ENCODE results near the gene CTCF.

Gene CTCF

GRCh38 chr16:67608364-67608763 is 46.0 kb downstream of the CTCF start:
- no peak for DNase-seq

GRCh38 chr16:67613808-67614207 is 51.5 kb downstream of the CTCF start:
- no peak for DNase-seq

DNA sequence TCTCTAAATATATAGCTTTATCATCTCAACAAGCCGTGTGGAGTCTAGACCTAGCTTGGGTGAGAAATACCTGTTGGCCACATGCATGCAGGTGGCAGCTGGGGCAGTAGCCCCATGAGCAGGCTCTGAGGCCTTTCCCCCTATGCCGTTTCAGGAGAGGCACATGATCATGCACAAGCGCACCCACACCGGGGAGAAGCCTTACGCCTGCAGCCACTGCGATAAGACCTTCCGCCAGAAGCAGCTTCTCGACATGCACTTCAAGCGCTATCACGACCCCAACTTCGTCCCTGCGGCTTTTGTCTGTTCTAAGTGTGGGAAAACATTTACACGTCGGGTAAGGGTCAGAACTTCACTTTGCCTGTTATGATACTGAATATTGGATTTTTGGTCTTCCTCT is 65.9 kb downstream of the CTCF start:
- no peak for DNase-seq

GRCh38 chr16:67632415-67633172 is 70.3 kb downstream of the CTCF start:
- no peak for DNase-seq

- no peak for DNase-seq
Observed at GRCh38 chr16:67636713-67637112, 74.4 kb downstream of the CTCF start.

DNA sequence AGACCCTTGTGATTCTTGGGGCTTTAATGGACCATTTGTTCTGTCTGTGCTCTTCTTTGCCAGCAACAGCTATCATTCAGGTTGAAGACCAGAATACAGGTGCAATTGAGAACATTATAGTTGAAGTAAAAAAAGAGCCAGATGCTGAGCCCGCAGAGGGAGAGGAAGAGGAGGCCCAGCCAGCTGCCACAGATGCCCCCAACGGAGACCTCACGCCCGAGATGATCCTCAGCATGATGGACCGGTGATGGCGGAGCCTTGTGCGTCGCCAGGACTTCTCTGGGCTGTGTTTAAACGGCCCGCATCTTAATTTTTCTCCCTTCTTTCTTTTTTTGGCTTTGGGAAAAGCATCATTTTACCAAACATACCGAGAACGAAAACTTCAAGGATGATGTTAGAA is 75.3 kb downstream of the CTCF start:
- DNase-seq: no peak

DNA sequence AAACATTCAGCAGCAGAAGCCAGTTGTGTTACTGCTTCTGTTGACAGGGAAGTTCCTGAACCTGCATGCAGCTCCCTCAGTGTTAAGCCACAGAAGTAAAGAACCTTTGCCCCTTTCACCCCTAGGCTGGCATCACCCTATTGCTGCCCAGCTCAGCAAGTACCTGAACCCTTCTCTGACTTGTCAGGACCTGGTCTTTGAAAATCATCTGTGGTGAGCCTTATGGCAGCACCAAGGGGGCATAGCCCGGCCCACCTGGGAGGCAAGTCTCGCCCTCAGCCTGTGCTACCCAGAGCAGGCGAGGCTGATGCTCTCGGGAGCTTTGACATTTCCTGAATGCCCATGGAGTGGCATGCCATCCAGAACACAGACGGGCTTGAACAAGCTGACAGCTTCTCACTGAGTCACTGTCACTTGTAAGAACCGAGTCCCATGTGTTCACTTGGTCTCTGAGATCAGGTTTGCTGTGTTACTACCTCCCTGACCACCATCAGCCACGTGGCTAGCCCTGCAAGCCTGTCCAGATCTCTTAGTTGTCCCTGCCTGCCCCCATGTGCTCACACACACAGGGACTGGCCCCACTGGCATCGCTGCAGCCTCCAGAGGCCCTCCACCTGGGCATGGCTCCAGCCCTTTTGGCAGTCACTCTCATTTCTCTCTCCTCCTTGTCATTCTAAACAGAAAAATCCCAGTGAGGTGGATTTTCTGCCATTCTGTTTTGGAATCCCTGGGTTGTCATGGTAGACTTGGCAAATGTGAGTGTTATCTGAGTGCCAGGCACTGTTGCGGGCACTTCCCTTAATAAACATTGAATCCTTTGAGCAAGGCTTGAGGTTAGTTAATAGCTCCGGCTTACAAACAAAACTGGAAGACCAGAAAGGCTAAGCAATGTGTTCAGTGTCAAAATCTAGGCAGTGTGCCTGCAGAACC is 79.7 kb downstream of the CTCF start:
- no peak for DNase-seq

GRCh38 chr16:67644038-67644437 is 81.7 kb downstream of the CTCF start:
- no peak for DNase-seq

GRCh38 chr16:67645397-67646121 is 83.2 kb downstream of the CTCF start:
- DNase-seq: no peak

GRCh38 chr16:67647111-67647651 is 84.9 kb downstream of the CTCF start:
- no peak for DNase-seq

GRCh38 chr16:67647681-67648080 is 85.4 kb downstream of the CTCF start:
- DNase-seq: no peak

GRCh38 chr16:67648088-67648763 is 85.9 kb downstream of the CTCF start:
- no peak for DNase-seq

DNA sequence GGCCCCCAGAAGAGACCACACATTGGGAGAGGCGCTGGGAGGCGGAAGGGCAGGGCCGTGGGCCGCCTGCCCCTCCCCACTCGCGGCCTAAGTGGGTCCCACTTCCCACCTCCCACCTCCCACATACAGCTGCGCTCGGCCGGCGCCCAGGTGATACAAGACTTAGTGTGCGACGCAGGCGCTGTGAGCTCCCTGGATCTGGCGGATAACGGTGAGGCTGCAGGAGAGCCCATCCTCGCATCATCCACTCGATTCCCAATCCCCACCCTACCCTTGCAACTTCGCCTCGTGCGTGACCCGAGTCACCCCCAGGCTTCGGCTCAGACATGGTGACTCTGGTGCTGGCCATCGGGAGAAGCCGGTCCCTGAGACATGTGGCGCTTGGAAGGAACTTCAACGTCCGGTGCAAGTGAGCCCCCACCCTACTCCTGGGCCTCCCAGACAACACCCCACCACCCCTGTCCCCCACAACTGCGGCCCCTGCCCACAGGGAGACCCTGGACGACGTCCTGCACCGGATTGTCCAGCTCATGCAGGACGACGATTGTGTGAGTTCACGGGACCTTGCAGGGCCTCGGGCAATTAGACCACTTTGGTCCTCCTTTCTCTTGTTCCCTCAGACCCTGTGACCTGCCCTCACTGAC is 86.6 kb downstream of the CTCF start:
- DNase-seq: no peak

- DNase-seq: no peak
Observed at GRCh38 chr16:67649494-67649931, 87.2 kb downstream of the CTCF start.

- no peak for DNase-seq
Observed at GRCh38 chr16:67650023-67650422, 87.7 kb downstream of the CTCF start.

DNA sequence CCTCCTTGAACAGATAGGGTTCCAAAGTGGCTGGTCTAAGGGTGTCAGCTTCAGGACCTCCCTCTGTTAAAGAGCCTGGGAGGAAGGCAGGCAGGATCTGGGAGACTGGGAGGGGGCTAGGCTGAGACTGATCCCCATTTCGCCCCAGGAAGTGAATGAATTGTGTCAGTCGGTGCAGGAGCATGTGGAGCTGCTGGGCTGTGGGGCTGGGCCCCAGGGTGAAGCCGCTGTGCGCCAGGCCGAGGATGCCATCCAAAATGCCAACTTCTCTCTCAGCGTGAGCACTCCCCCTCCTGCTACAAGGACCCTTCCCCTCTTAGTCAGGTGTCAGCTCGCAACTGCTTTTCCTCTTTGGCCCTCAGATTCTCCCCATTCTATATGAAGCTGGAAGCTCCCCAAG is 88.7 kb downstream of the CTCF start:
- DNase-seq: no peak

DNA sequence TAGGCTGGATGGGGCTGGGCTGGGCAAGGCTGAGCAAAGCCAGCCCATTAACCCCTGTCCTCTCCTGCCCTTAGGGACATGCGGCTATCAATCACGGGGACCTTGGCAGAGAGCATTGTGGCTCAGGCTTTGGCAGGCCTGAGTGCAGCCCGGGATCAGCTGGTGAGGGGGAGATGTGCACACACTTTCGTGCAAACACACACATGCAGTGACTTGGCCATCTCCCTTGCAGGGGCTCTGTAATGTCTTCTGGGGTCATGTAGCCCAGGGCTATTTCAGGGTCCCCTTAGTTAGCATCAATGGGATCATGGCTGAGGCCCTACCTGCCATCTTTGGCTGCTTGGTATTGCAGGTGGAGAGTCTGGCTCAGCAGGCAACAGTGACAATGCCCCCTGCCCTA is 89.5 kb downstream of the CTCF start:
- DNase-seq: no peak

DNA sequence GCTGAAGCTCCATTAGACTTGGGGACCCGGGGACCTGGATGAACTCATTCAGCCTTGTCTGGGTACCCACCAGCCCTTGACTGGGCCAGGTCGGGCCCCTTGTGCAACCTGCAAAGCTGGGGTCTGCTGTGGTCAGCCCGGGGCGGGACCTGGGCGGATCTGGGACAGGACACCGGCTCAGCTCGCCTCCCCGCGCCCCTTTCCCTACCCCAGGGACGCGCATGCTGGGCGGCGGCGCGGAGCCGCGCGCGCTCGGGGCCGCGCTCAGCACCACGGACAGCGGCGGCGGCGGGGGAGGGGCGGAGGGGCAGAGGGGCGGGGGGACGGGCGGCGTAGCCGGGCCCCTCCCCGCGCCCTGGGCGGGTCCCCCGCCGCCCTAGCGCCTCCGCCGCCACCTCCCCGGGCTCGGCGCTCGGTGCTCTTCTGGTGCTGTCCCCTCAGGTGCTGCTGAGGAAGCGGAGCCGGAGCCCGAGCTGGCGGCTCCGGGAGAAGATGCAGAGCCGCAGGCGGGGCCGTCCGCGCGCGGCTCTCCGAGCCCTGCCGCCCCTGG is 90.3 kb downstream of the CTCF start:
- DNase-seq: peak; percentile 32

DNA sequence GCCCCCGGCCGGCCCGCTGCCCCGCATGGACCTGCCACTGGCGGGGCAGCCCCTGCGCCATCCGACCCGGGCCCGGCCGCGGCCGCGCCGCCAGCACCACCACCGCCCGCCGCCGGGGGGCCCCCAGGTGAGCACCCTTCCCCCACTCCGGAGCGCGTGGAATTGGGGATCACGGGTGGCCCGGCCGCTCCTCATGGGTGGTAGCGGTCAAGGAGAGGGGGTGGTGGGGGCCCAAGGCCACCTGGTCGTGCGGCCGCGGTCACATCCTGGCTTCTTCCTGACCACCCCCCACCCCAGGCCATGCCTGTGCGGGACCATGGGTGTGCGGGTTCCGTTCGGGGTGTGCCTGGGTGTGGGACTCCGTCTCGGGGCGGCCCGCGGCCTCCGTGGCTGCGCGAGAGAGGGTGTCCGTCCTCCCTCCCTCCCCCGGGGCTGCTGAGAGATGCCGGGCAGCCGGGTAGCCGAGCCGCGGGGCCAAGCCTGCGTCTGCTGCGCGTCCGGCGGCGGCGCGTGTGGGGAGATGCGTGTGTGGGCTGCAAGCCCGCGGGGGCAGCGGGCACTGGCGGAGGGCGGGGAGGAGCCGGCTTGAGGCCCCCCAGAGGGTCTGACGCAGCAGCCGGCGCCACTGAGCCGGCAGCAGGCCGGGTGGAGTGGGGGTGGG is 90.9 kb downstream of the CTCF start:
- no peak for DNase-seq

DNA sequence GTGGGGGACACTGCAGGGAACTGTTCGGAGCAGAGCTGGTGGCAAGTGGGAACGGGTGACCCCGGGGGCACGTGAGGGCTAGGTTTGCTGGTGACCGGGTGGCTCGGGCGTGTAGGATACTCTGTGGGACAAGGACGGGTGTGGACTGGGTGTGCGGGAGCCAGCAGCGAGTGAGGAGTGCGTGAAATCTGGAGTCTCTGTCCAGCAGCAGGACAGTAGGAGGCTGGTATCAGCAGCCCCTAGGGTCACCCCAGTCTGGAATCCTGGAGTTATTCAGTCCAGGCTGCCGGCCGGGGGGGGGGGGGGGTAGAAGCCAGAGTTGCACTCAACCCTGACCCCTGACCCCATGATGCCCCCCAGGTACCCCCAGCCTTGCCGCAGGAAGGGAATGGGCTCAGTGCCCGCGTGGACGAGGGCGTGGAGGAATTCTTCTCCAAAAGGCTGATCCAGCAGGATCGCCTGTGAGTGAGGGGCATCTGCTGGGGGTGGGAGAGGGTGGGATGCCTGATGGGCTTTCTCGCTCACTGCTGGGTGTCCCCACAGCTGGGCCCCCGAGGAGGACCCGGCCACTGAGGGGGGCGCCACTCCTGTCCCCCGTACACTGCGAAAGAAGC is 91.6 kb downstream of the CTCF start:
- DNase-seq: no peak

Data from NCI-H345 (cell line).